Activated CD8-positive, alpha-beta memory T cell treated with anti-CD3 and anti-CD28 coated beads, Interleukin-2, amount 50 U/mL, for 4 hours (primary cell): Measurements from ENCODE around the gene AFAP1.

Source experiments
- DNase-seq: peaks from one replicate; pipeline ENCODE4 v3.0.0-alpha.2; 2020

Gene AFAP1

DNA sequence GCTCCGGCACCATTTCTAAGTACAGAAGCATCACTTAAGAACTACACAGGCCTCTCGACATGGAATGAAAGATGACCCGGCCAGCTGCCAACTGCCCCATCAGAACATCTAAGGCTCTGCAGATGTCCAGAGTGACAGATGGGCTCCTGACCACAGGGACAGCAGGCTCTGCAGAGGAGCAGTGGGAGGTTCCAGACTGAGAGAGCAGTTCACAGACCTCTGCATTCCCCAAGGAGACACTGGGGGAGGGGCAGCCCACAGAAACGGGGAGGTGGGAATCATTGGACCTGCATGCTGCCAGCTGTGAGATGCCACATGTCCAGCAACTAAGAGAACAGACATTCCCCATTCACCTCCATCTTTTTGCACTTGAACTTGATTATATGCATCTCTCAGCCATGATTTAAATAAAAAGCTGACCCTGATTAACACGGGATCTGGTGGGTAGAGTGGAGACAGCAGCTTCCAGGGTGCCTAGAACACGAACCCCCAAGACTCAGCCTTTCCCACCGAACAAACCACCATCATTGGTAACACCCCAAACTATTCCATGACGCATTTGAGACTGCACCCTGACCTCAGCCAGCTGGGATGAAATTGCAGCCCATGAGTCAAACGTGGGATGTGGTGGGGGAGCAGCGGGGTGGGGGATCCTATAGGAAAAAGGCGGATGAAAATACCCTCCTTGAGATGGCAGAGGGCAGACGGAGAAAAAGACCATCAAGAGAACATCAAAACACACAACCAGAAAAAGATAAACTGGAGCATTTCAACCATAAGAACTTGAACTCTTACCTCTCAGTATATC lies 47.2 kb downstream of the AFAP1 start:
- DNase-seq = no peak

DNA sequence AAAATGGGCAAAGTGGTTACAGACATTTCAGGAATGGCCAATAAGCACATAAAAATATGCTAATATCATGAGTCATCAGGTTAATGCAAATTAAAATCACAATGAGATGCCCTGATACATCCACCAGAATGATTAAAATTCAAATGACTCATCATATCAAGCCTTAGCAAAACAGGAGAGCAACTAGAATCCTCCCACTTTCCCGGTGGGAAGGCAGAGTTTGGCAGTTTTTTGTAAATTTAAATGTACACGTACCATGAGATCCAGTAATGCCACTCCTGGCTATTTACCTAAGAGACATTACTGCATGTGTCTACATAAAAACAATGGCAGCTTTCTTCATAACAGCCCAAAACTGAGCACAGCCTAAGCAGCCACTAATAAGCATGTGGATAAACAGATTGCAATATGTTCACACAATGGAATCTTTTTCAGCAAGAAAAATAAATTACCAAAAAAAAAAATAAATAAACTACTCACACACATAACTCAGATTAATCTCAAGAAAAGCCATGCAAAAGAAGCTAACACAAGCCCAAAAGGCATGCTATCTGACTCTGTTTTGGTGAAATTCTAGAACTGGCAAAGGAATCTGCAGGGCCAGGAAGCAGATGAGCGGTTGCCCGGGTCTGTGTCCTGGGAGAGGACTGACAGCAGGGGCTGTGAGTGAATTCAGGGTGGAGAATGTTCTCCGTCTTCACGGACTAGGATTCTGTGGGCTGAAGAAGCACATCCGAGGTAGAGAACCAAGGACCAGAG lies 48.8 kb downstream of the AFAP1 start:
- no peak for DNase-seq

DNA sequence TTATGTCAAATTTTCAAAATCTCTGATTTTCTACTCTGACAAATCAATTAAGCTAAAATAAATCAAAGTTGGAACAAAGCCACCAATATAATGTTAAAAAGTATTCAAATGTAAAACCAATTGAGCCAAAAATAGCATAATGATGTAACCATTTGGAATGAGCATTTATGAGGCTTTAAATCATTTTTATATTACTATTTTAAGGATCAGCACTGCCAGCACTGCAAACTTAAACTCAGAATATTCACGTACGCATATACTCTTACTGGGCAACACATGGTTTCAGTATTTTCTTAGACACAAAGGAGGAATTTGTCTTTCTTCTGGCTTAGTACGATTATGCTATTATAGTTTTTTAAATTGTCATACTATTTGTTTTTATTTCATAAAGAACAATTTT lies 52.2 kb downstream of the AFAP1 start:
- DNase-seq = no peak

DNA sequence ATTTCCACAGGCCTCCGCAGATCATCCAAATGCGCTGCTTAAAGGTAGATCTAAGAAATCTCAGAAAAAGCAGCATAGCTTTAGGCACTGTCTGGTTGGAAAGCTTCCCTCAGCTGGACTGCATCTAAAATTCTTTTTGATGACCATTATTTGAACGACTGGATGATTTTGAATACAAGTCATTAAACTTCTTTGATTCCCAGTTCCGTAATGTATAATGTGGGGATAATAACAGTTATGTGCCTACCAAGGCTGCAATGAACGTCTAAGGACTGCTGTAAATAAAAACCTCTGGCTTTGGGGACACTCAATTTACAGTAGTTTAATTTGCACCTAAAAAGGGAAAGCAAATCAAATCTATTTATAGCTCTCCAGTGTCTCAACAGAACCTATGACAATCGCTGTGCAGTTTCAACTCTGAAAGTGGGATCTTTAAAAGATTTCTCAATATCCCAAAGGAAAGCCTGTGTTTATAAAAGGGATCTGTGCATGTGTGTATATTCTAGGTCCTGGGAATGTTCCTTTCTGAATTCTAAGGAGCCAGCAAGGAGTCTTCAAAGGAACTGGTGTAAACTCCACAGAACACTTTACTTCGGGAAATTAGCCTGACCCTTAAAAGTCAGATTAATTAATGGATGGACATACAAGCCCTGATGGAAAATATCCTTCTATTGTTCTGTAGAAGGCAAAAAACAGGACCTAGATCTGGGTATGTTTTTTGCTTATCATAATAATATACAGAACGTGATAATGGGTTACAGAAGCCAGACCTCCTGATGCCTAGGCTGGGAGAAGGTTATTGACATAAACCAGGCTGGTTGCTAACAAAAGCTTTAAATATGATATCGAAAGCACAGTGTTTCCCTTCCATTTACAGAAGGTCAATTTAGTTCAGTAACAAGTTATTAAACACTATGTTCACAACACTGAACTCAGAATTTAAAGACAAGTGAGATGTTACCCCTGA lies 53.4 kb downstream of the AFAP1 start:
- no peak for DNase-seq

DNA sequence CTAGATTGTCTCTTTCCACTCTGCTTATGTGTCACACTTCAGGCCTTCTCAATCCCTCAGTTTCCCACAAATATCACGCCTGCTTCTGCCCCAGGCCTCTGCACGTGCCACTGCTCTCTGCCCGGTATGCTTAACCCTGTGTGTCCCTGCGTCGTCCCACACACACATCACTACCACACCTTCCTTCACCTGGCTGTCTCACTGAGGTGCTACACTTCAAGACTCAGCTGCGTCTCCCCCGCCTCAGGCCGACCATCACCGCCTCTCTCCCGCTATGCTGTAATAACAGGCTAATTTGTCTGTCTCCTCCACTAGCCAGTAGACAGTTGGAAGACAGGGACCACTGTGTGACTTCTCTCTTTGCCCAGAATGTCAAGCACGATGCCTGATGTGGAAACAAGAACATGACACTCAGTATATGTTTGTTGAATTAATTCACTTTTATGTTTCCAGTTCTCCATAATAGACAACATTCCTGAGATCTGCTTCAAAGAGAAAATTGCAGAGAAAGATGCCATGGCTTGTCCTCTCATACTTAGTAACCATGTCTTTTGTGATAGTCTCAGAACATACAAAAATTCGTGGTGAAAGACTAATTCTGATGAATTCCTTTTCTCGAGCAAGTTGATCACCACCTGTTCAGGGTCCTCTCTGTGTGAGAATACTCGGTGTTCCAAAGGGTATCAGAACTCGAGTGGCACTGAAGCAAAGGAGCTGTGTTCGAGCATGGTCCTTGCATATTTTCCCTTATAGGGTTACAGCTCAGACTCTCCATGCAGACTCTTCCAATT lies 54.2 kb downstream of the AFAP1 start:
- DNase-seq = no peak

DNA sequence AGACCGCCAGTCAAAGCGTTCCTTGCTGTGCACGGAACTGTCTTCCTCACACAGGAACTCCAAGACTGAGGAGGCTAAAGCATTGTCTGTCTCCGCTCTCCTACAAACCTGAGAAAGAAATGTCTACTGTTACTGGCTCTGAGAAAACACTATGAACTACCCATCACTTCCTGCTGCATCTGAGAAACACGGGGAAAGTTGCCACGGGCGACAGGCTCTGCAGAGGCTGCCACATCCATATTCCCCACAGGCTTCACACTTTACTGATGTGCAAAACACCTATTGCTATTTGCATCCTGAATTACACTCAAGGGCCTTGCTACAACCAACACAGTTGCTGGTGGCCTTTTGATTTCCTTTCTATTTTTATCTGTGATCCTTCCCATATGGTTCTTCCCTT lies 59.0 kb downstream of the AFAP1 start:
- no peak for DNase-seq

DNA sequence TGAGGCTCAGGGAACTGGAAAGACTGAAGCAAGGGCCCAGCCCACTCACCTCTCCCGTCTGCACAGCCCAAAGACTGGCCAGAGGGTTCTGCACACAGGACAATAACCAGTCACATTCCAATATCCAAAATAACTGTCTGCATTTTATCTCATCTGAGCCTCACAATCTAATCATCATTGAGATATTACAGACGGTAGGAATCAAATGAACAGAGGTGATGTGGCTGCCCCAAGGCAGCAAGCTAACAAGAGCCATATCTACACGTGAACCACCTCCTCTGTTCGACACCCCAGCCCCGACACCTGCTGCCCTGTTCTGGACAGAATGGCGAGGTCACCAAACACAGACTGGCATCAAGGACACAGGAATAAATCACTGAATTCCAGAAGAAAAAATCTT lies 60.5 kb downstream of the AFAP1 start:
- no peak for DNase-seq

DNA sequence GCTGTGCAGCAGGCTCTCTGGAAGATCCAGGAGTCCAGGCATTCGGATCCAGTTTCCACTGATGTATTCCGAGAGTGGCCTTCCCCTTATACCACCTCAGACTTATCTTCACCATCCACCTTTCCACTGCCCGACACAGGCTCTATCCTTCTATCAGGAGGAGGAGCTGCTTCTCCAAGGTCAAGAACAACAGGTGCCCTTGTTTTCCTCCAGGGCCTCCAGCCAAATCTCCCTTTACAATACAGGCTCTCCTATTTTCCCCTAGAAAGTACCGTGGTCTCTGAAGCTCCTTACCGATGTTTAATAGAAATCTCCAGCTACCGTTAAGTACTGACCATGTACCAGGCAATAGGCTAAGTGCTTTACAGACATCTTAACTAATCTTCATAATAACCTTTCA lies 61.3 kb downstream of the AFAP1 start:
- DNase-seq = no peak

DNA sequence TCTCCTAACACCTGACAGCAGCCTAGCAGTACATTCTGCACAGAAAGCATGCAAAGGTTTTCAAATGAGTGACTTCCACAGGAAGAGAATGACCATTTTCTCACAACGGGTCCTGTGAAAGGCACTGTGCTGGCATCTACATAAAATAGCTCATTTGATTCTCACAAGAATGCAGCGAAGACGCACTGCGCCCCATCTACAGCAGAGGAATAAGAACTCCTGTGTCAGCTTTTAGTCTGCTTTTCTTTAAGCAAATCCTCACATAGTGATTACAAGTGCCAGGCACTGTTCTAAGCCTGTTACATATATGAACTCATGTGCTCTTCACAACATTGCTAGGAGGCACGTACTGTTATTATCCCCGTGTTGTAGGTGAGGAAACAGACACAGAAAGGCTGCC lies 62.5 kb downstream of the AFAP1 start:
- no peak for DNase-seq

DNA sequence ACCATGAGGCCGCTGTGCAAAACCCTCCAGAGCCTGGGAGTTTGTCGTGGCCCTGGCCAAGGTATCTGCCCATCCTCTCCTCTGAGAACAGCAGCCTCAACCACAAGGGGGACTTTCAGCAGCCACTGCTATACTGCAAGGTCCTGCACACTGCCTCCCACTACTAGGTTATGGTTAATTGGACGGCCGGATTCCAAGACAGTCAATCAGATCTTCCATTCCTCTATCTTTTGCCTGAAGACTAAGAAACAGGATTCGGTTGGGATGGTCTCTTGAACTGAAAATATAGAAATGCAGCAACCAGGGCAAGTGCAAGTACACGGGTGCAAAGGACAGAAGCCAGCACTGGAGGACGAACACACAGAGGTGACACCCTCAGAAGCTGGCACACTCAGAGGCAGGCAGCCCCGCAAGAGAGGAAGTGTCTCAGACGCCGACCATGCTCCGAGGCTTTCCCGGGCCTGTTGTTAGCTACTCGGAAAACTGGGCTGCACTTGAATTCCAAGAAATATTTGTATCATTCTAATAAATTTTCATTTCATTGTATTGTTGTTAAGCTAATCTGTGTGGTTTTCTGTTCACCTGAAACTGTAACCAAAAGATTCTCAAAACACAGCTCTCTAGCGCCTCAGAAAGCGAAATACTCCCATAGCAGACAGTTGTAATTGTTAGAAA lies 63.3 kb downstream of the AFAP1 start:
- DNase-seq = no peak

DNA sequence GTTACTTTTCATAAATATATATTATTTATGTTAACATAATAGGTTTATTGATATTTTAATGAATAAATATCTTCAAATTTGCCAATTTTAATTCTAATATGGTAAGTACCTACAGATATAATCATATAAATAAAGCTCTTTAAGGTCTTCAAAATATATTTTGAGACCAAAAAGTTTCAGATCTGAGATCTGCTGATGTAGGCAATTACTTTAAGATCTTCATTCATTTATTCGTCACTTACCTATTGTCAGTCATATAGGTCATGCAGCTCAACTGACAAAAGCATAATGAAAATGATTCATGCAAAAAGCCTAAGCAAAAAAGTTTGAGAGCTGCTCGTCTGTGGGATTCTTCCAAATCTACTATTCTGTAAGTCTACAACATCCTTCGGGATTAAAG lies 64.8 kb downstream of the AFAP1 start:
- DNase-seq = no peak

DNA sequence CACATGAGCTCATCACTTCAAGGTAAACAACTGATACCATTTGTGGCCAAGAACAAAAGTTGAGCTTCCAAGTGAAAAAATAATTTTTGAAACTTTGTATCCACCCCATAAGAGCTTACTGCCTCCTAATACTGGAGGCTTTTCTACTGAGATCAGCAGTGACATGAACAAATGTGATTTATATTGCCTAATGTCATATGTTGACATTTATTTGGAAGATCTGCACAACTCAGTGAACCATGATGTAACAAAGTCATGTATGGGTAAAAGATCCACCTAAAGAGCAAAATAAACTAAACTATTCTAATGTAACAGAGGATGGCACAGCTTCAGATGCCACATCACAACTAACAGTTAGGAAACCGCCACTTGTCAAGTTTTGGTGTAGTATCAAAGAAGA lies 65.8 kb downstream of the AFAP1 start:
- no peak for DNase-seq

DNA sequence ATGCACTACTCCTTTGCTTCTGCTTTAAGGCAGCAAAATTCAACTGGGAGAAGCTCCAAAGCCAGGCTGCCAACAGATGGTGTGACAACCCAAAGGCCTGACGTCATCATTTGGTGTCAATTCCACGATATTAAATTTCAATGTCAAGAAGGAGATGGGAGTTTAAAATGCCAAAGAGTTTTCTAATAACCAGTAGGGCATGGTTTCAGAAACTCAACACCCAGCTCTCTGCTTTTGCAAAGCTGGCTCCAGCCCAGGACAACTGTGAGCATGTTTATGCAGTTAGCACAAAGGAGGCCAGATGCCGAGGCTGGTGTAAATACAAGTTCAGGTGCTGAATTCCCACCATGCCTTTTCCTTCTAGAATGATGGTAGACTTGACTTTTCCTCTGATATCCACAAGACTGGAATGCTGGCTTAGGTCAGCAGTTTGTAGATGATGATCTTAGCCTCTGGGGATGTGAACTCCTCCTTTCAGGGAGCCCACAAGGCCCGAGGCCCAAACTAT lies 67.3 kb downstream of the AFAP1 start:
- DNase-seq = no peak

DNA sequence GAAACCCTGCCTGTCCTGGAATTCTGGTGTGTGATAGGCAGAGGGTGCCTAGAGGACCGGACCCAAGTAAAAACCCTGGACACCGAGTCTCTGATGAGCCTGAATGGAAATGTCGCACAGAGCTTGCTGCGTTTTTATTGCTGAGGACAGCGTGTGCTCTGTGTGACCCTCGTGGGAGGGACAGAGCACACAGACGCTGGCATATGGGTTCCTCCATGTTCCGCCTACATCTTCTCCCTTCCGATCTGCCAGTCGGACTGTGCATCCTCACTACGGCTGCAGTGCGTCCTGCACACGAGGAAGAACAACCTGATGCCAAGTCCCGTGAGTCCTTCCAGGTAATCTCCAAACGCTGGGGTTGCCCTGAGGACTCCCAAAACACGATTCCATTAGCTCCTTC lies 68.3 kb downstream of the AFAP1 start:
- DNase-seq = no peak

DNA sequence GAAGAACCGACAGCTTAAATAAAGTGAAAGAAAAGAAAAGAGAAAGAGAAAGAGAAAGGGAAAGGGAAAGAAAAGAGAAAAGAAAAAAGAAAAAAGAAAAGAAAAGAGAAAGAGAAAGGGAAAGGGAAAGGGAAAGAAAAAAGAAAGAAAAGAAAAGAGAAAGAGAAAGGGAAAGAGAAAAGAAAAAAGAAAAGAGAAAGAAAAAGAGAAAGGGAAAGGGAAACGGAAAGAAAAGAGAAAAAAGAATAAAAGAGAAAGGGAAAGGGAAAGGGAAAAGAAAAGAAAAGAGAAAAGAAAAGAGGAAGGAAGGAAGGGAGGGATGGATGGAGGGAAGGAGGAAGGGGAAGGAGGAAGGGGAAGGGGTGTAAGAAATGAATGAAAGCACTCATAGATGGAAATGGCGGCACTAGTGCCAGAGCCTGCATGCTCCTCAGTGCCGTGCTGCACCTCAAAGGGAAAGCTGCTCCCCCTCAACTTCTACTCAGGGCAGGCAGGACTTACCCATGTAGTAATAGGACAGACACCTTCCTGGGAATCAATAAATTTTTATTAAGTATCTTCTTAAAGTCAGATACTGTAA lies 70.7 kb downstream of the AFAP1 start:
- DNase-seq = no peak

DNA sequence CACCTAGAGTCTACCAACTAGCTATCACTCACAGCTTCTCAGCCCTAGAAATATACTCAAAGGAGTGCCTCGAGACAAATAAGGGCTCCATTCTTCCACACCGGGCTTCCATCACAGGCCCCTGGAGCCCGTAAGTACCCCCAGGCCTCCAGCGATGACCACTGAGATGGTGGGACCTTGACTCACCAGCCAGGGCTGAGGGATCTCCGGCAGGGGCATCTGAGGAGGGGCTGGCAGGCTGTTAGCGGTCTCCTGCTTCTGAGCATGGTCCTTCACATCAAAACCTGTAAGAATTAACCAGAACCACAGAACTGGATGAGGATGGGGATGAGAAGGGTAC lies 71.3 kb downstream of the AFAP1 start:
- DNase-seq = no peak

DNA sequence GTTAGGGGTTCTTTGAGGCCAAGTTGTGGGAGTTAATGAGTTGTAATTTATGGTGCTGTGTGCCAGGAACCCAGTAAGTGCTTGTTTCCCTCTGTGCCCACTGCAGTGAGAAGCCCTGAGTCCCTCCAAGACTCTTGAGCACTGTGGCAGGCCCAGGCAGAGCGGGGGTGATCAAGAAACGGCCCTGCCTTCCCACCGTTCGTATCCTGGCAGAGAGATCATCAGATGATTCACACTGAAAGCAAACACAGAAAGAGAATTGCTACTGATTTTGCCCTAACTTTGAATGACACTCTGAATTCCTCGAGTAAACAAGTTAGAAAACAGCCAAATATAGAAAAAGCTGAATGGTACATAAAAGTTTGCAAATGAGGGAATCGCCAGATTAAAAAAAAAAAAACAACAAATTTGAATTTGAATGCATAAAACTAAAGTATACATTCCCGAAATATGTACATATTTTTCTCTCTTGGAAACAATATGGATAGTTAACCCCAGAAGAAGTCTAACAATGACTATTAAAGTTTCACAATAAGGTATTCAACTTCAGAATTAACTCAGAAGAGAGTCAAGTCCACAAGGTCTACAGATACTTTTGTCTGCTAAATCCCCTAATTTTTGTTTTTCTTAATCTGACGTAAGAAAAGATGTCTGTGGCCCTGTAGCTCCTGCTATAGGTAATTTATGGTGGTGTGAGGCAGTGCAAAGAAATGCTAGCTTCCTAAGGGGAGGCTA lies 71.8 kb downstream of the AFAP1 start:
- DNase-seq = no peak

DNA sequence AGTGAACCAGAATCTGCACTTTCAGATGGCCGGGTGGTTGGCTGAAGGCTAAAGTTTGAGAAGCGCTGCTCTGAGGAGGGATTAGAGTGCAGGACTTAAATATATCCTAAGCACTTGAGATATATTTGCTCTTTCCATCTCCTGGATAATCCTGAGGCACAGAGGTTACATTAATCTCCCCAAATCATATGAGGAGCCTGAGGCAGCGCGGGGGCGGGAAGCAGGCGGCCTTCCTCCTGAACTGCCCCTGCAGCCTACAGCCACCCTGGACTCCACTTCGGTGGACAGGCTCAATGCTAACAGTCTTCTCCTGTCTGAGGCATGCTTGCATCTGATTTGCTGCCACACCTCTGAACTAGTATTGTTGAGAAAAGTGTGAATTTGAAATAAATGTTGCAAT lies 72.5 kb downstream of the AFAP1 start:
- DNase-seq = no peak

DNA sequence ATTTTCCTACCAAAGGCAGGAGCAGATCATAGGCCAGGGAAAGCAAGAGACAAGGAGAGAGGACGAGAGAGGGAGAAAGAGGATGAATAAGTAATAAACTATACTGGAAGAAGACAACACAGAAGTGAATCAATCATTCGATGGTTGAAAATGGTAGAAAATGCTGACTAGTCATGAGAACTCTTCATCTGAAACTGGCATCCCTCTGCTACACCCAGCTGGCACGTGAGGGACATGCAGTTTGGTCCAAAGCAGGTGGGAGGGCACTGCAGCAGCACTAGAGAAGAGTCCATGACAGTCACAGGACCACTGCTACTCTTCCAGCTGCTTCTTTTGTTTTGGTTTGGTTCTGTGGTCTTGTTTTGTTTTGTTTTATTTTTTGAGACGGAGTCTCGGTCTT lies 74.1 kb downstream of the AFAP1 start:
- no peak for DNase-seq

DNA sequence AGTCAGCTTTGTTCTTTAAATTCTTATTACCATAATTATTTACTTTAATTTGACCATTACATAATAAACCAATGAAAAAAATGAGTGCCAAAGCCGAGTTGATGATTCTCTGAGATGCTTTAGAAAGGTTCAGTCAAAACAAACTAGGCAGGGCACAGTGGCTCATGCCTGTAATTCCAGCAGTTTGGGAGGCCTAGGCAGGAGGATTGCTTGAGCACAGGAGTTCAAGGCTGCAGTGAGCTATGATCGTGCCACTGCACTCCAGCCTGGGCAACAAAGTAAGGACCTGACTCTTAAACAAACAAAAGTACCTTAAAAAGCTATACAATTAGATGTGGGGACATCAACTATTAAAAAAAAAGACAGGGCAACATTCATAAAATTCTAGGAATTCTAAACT lies 75.0 kb downstream of the AFAP1 start:
- DNase-seq = no peak
